Ascending aorta (tissue), 2 donors: ENCODE measurements around the gene DNAJC13. TPM values are rescaled to one million over a fixed set of nuclear protein-coding genes. Genes with fewer than 3 reads are reported as not detected.

Source experiments
- DNase-seq, 2 donors: peaks; one replicate each; pipeline ENCODE4 v3.0.0-alpha.2; 2019; ENCODE audit warnings: low spot score in 2 of 2
- H3K27ac ChIP-seq, 2 donors: fragments of 200-600 bp; sonication (generic); one replicate each; pipeline ENCODE4 v1.5.1; 2016 to 2017; ENCODE audit warnings: mild to moderate bottlenecking in 1 of 2
- H3K27me3 ChIP-seq: fragments of 200-600 bp; sonication (generic); one replicate; pipeline ENCODE4 v1.5.1; 2017
- H3K36me3 ChIP-seq, 2 donors: fragments of 200-600 bp; sonication (generic); one replicate each; pipeline ENCODE4 v1.5.1; 2016
- H3K4me1 ChIP-seq, 2 donors: fragments of 200-600 bp; sonication (generic); one replicate each; pipeline ENCODE4 v1.5.1; 2016 to 2017; ENCODE audit warnings: mild to moderate bottlenecking in 1 of 2
- H3K4me3 ChIP-seq, 2 donors: fragments of 200-600 bp; sonication (generic); one replicate each; pipeline ENCODE4 v1.5.1; 2016 to 2017; ENCODE audit warnings: mild to moderate bottlenecking in 1 of 2
- H3K9me3 ChIP-seq, 2 donors: fragments of 200-600 bp; sonication (generic); one replicate each; pipeline ENCODE4 v1.5.1; 2016
- intact Hi-C: fragments of 100-400 bp; cut with DNase I; formaldehyde crosslinking; loops from one replicate; pipeline ENCODE4 v1.15.1; 2023
- total RNA-seq: library from RNA; depleted of rRNA; stranded (reverse); fragments of >200 nt; gene quantifications from one replicate; pipeline ENCODE4 v1.1.0, GENCODE V29; 2016
- TF ChIP-seq, protein P1 (sequence below), 3 experiments: fragments of 200-600 bp in 2 of 3; fragments of 450-650 bp in 1 of 3; sonication (generic) in 2 of 3; IDR thresholded peaks; one replicate each; pipeline ENCODE4 v1.5.1; 2016 to 2019; ENCODE audit warnings: antibody characterized with exemption in 3 of 3, mild to moderate bottlenecking in 1 of 3, moderate library complexity in 1 of 3

The DNAJC13 gene
- total RNA-seq, 1 donor from 2014 or later: 29.4 TPM

DNA sequence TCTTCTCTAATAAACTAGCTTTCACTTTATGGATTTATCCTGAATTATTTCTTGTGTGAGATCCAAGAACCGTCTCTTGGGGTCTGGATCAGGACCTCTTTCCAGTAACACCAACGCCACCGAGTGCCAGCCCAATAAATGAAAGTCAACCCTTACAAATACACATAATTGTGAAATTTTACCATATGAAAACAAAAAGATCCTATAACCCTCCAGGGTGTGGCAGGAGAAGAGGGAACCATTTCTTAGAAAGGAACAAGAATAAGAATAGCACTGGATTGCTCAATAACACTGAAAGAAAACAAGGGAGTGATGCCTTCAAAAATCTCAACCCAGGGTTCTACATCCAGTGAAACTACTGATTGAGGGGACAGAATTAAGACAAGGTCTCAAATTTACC is 128.2 kb downstream of the DNAJC13 start:
- intact Hi-C loops: no loop called here
- no peak overlapping the region for H3K27ac ChIP-seq
- TF ChIP-seq, protein P1, sequence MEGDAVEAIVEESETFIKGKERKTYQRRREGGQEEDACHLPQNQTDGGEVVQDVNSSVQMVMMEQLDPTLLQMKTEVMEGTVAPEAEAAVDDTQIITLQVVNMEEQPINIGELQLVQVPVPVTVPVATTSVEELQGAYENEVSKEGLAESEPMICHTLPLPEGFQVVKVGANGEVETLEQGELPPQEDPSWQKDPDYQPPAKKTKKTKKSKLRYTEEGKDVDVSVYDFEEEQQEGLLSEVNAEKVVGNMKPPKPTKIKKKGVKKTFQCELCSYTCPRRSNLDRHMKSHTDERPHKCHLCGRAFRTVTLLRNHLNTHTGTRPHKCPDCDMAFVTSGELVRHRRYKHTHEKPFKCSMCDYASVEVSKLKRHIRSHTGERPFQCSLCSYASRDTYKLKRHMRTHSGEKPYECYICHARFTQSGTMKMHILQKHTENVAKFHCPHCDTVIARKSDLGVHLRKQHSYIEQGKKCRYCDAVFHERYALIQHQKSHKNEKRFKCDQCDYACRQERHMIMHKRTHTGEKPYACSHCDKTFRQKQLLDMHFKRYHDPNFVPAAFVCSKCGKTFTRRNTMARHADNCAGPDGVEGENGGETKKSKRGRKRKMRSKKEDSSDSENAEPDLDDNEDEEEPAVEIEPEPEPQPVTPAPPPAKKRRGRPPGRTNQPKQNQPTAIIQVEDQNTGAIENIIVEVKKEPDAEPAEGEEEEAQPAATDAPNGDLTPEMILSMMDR (IDR thresholded peaks at IDR 0.05): no peak
- DNase-seq: no peak
- H3K9me3 ChIP-seq: no peaks in the 10 kb centered on the region
- no peaks in the 10 kb centered on the region for H3K27me3 ChIP-seq
- H3K4me3 ChIP-seq: no peak overlapping the region
- peaks cover 4 to 9% of the 10 kb centered on the region in 2 donors for H3K36me3 ChIP-seq
- H3K4me1 ChIP-seq: peaks cover 4 to 10% of the 10 kb centered on the region in 2 donors

DNA sequence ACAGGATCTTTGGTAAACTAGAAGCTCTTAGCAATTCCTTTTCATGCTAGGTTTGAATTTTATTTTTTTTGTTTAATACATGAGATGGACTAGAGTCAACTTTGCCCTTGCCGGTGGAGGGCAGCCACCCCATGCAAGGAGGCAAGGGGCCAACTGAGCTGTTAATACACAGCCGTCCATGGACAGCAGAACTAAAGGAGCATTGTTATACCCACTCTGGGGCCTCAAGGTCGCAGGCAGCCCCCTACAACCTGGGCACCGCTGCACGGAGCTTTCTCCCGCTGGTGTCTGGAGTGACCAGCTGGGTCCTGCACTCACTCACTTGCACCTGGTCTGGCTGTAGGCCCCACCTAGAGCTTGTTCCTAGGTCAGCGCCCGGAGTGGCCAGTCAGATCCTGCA is 131.9 kb downstream of the DNAJC13 start:
- Histone ChIP-seq H3K27ac (no peak overlapping the region), H3K4me3 (no peak overlapping the region), H3K9me3 (no peaks in the 10 kb centered on the region), H3K27me3 (no peaks in the 10 kb centered on the region), H3K4me1 (peaks cover 8 to 9% of the 10 kb centered on the region in 2 donors), H3K36me3 (no peaks in the 10 kb centered on the region)
- intact Hi-C loops: no loop called here
- TF ChIP-seq, protein P1 (IDR thresholded peaks at IDR 0.05): no peak
- DNase-seq: no peak

DNA sequence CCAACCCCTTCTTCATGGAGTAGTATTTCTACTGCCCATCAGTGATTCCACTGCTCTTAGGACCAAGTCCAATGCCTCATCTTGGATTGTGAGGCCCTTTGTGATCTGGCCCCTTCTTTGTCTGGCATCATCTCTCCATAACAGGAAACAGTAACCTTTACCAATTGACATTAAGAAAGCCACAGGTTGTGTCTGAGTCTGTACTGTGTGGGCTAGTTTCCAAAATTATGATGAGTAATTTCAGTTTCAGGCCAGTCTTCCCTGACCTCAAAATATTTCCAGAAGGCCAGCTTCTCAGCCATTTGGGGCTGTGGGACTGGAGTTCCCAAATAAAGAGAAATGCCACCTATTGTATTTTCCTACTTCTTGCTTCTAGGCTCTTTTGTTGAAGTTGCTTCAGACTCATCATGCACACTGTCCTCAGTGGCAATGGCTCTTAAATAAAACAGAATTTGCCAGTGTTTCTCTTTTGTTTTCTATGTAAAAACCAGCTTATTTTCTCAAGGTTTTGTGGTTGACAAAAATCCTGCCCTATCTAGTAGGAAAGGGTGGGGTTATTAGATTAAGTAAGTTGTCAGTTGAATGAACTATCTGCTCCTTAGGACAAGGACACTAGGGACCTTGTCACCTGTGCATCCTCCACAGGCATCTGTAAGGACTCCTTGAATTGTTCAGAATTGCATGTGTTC is 132.7 kb downstream of the DNAJC13 start:
- Histone ChIP-seq H3K9me3 (no peaks in the 10 kb centered on the region), H3K36me3 (no peaks in the 10 kb centered on the region), H3K27me3 (no peaks in the 10 kb centered on the region), H3K4me3 (no peak overlapping the region), H3K27ac (peak overlapping the region; percentile 48 to 59), H3K4me1 (peaks cover 8 to 9% of the 10 kb centered on the region in 2 donors)
- intact Hi-C loops: no loop called here
- DNase-seq: no peak
- TF ChIP-seq, protein P1 (IDR thresholded peaks at IDR 0.05): no peak

DNA sequence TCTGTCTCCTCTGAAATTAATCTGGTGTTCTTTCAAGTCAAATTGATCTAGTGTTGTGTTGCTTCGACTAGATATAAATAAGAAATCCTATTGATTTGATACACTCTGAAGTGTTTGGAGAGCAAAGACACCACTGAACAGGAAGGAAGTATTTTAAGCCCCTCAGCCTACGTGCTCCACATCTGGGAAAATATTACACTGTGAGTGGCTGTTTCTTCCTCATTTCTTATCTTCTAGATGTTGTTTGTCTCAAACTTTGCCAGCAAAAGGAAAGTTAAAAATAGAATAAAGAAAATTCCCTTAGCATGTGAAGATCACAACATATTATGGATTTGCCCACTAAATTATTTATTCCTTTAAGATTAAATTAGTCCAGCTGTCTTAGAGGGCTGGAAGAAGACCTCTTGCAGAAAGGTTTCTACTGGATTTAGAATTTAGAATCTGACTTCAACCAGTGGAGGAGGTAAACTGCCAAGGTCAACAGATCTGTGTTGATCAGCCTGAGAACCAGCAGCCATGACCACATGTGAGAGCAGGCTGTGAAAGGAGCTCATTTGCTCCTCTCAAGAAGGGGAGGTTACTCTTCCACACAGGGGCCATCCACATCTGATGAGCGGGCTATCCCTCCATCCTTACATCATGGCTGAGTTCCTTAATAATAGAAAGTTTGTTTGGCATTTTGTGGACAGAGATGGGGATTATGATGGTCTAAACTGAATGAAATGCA is 133.4 kb downstream of the DNAJC13 start:
- no peak for DNase-seq
- Histone ChIP-seq H3K4me1 (peaks cover 8 to 9% of the 10 kb centered on the region in 2 donors), H3K9me3 (no peaks in the 10 kb centered on the region), H3K27me3 (no peaks in the 10 kb centered on the region), H3K36me3 (no peaks in the 10 kb centered on the region), H3K4me3 (peak overlapping the region in 1 of 2 donors; percentile 4), H3K27ac (peak overlapping the region; percentile 48 to 59)
- intact Hi-C loops: no loop called here
- TF ChIP-seq, protein P1 (IDR thresholded peaks at IDR 0.05): no peak

DNA sequence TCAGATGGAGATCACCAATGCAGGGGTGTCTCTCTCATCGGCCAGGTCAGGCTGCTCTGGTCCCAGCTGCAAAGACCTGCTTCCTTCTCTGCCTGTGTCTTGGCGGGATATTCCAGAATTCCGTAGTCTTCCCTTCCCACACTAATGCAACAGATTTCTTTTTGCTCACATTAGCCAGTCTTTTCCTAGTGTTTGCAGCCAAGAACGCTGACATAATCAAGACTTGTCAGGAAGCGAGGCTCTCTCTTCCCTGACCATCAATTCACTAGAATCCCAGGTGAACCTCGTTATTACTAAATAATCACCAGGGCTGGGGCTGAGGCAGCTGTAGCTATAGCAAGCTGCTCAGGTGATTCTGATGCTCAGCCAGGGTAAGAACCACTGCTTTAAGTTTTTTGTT is 136.5 kb downstream of the DNAJC13 start:
- no peak overlapping the region for H3K27ac ChIP-seq

More for the DNA sequence above, 136.5 kb downstream of the DNAJC13 start:
- TF ChIP-seq, protein P1 (IDR thresholded peaks at IDR 0.05): no peak
- H3K4me1 ChIP-seq: peaks cover 8 to 9% of the 10 kb centered on the region in 2 donors
- H3K9me3 ChIP-seq: no peaks in the 10 kb centered on the region
- no peak overlapping the region for H3K4me3 ChIP-seq
- intact Hi-C loops: no loop called here
- no peak for DNase-seq
- H3K27me3 ChIP-seq: no peaks in the 10 kb centered on the region
- H3K36me3 ChIP-seq: peaks cover 4 to 18% of the 10 kb centered on the region in 2 donors
